Endodermal cell (in vitro differentiated cells): Measurements from ENCODE around the gene SPATA2. TPM values are rescaled to one million over a fixed set of nuclear protein-coding genes. Genes with fewer than 3 reads are reported as not detected.

ENCODE experiments used
- DNase-seq: peaks from one replicate; pipeline ENCODE4 v3.0.0-alpha.2; 2017
- H3K27ac ChIP-seq: 2 replicates; pipeline ENCODE4 v1.5.1; 2013; ENCODE audit warnings: mild to moderate bottlenecking, low read depth, low read length, moderate library complexity
- H3K27me3 ChIP-seq: 2 replicates; pipeline ENCODE4 v1.6.1; 2013; ENCODE audit warnings: mild to moderate bottlenecking, low read length, moderate library complexity; ENCODE audit not compliant: insufficient read depth, control insufficient read depth, poor library complexity, severe bottlenecking
- H3K36me3 ChIP-seq: 2 replicates; pipeline ENCODE4 v1.7.0; 2013; ENCODE audit warnings: mild to moderate bottlenecking, low read length, moderate library complexity; ENCODE audit not compliant: control insufficient read depth, insufficient read depth
- H3K4me1 ChIP-seq: one replicate; pipeline ENCODE4 v1.7.0; 2013; ENCODE audit warnings: low read length; ENCODE audit not compliant: control insufficient read depth, insufficient read depth
- H3K4me3 ChIP-seq: 2 replicates; pipeline ENCODE4 v1.5.1; 2013; ENCODE audit warnings: mild to moderate bottlenecking, low read length, moderate library complexity
- H3K9ac ChIP-seq: 2 replicates; pipeline ENCODE4 v1.6.1; 2013; ENCODE audit warnings: mild to moderate bottlenecking, low read length, moderate library complexity; ENCODE audit not compliant: poor library complexity, severe bottlenecking; ENCODE audit errors: extremely low read depth
- H3K9me3 ChIP-seq: 2 replicates; pipeline ENCODE4 v1.6.1; 2013; ENCODE audit warnings: mild to moderate bottlenecking, low read length, moderate library complexity; ENCODE audit not compliant: control insufficient read depth
- H3K27ac Mint-ChIP-seq: 2 replicates; pipeline ENCODE4 v1.8.0; 2020; ENCODE audit warnings: mixed read lengths
- H3K27me3 Mint-ChIP-seq: 2 replicates; pipeline ENCODE4 v1.8.0; 2021; ENCODE audit warnings: mild to moderate bottlenecking, mixed read lengths; ENCODE audit not compliant: insufficient read depth
- H3K36me3 Mint-ChIP-seq: 2 replicates; pipeline ENCODE4 v1.8.0; 2020; ENCODE audit warnings: low read depth, mixed read lengths
- H3K4me1 Mint-ChIP-seq: 2 replicates; pipeline ENCODE4 v1.8.0; 2020; ENCODE audit warnings: mixed read lengths
- H3K4me3 Mint-ChIP-seq: 2 replicates; pipeline ENCODE4 v1.8.0; 2020; ENCODE audit warnings: mild to moderate bottlenecking, moderate library complexity, mixed read lengths
- H3K9me3 Mint-ChIP-seq: 2 replicates; pipeline ENCODE4 v1.8.0; 2020; ENCODE audit warnings: mild to moderate bottlenecking, mixed read lengths
- WGBS, 2 experiments: methylation state at CpG; one replicate each; pipeline versions ENCODE4 v1.1.5 to v1.1.7; 2013; ENCODE audit warnings: missing lambda C conversion rate in 2 of 2, mixed read lengths in 1 of 2; ENCODE audit not compliant: insufficient coverage in 1 of 2, insufficient read length in 1 of 2; 5-methylcytosine and 5-hydroxymethylcytosine counted together
- total RNA-seq, 2 donors: library from RNA; stranded (reverse); fragmentation: NEBNext Ultra II Directional in 1 of 2; extraction: Animal tissue kit (Norgen Biotek cat#: 25700) in 1 of 2; gene quantifications; 2 replicates in 1 of 2; 3 replicates in 1 of 2; pipeline ENCODE4 v1.2.1, GENCODE V29; 2021
- TF ChIP-seq, protein P1 (sequence below): fragments of 200-600 bp; sonication (generic); conservative IDR thresholded peaks from 2 replicates; pipeline ENCODE4 v1.5.0; 2021; ENCODE audit warnings: antibody characterized with exemption, mild to moderate bottlenecking

SPATA2 gene
- total RNA-seq, 2 donors from 2014 or later, result 8.6 to 10.4 TPM

DNA sequence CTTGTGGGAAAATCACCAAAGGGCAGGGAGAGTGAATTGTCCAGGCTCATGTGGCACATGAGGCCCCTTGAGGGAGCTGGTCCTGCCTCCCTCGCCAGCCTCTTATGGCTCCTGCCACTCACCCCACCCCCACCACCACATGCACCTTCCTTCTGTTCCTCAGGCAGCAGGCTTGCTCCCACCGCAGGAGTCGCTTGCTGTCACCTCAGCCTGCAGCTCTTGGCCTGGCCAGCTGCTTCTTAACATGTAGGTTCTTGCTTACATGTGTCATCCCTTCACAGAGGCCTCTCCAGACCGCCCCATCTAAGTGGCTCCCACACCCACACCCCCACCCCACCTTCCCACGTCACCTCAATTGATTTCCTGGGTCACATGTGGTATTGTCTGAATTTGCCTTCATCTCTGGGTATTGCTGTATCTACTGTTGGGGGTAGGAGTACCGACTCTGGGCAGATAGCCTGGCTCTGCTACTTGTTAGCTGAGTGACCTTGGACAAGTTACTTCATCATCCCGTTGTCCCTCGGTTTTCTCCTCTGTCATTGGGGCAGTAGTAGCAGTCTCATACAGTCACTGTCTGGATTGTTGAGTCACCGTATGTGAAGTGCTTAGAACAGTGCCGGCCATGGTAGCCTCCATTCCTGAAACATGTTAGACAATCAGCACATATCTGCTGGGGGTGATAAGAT is 61.0 kb downstream of the SPATA2 start:
- WGBS, 2 experiments, result 90% methylated on average over 8 to 10 of the region's 10 CpGs
- Mint-ChIP-seq H3K27me3 (no peaks in the 10 kb centered on the region), H3K27ac (no peak overlapping the region), H3K4me1 (peaks cover 2% of the 10 kb centered on the region), H3K4me3 (no peak overlapping the region), H3K36me3 (peaks cover 24% of the 10 kb centered on the region), H3K9me3 (no peaks in the 10 kb centered on the region)
- DNase-seq, result peak; percentile 46
- Histone ChIP-seq H3K9me3 (no peaks in the 10 kb centered on the region), H3K4me3 (no peak overlapping the region), H3K27me3 (no peaks in the 10 kb centered on the region), H3K27ac (peak overlapping the region; percentile 93), H3K9ac (no peak overlapping the region), H3K36me3 (peaks cover 26% of the 10 kb centered on the region), H3K4me1 (peaks cover 7% of the 10 kb centered on the region)
- TF ChIP-seq, protein P1, sequence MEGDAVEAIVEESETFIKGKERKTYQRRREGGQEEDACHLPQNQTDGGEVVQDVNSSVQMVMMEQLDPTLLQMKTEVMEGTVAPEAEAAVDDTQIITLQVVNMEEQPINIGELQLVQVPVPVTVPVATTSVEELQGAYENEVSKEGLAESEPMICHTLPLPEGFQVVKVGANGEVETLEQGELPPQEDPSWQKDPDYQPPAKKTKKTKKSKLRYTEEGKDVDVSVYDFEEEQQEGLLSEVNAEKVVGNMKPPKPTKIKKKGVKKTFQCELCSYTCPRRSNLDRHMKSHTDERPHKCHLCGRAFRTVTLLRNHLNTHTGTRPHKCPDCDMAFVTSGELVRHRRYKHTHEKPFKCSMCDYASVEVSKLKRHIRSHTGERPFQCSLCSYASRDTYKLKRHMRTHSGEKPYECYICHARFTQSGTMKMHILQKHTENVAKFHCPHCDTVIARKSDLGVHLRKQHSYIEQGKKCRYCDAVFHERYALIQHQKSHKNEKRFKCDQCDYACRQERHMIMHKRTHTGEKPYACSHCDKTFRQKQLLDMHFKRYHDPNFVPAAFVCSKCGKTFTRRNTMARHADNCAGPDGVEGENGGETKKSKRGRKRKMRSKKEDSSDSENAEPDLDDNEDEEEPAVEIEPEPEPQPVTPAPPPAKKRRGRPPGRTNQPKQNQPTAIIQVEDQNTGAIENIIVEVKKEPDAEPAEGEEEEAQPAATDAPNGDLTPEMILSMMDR, result no peak

DNA sequence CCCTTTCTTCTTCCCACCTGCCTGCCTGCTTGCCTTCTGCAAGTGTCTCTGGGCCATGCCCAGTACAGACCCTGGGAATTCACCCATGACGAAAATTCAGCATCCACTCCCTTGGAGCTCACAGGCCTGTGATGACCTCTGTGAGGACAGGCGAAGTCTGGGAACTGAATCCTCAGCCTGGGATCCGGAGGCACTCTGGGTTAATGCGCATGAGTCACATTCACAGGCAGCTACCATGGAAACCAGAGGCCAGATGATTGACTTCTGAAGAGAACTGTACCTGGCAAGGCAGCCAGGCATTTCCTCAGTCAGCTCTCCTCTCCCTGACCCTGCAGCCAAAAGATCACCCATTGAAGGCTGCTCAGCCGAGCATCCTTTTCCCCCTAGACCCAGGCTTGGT is 61.7 kb downstream of the SPATA2 start:
- Histone ChIP-seq H3K36me3 (peaks cover 27% of the 10 kb centered on the region), H3K4me3 (no peak overlapping the region), H3K4me1 (peaks cover 7% of the 10 kb centered on the region), H3K27ac (peak overlapping the region; percentile 93), H3K9me3 (no peaks in the 10 kb centered on the region), H3K27me3 (no peaks in the 10 kb centered on the region), H3K9ac (no peak overlapping the region)
- Mint-ChIP-seq H3K9me3 (no peaks in the 10 kb centered on the region), H3K4me1 (peaks cover 2% of the 10 kb centered on the region), H3K36me3 (peaks cover 24% of the 10 kb centered on the region), H3K4me3 (no peak overlapping the region), H3K27me3 (no peaks in the 10 kb centered on the region), H3K27ac (peak overlapping the region; percentile 69)
- DNase-seq, result peak; percentile 75
- TF ChIP-seq, protein P1, result no peak
- WGBS, 2 experiments, result 67 to 75% methylated on average over 4 to 5 of the region's 5 CpGs

Other genes with a start within 250 kb of the SPATA2 start
- 10 to 100 TPM; 57.0 to 58.8 TPM for gene B4GALT5, start 201.7 kb downstream of the SPATA2 start, total RNA-seq
- 10 to 100 TPM in 1 of 2 donors, 1 to 10 TPM in 1; 8.6 to 10.3 TPM for gene SLC9A8, start 102.7 kb downstream of the SPATA2 start, total RNA-seq
- gene RNF114, start 20.9 kb upstream of the SPATA2 start, total RNA-seq, result 10 to 100 TPM; 48.8 to 52.5 TPM
- gene SNAI1, start 67.5 kb upstream of the SPATA2 start, total RNA-seq, result 10 to 100 TPM; 10.6 to 13.1 TPM
- 100 to 1,000 TPM; 165 to 168 TPM for gene UBE2V1, start 197.6 kb upstream of the SPATA2 start, total RNA-seq
- 10 to 100 TPM; 28.0 to 30.9 TPM for gene PEDS1, start 238.2 kb upstream of the SPATA2 start, total RNA-seq